Iris pigment epithelial cell (primary cell): ENCODE measurements around the gene ACTR1B.
"Not testable (repeated sequence)": the region's sequence is repeated elsewhere in the genome, so short reads cannot be mapped to it uniquely, and the experiment has no call there.

ENCODE experiments used
- DNase-seq: peaks from one replicate; pipeline ENCODE4 v3.0.0-alpha.2; 2011; ENCODE audit warnings: low read depth

ACTR1B gene

GRCh38 chr2:97688062-97688827 lies 24.4 kb upstream of the ACTR1B start:
- DNase-seq = peak; percentile 16

- not testable (repeated sequence) for DNase-seq
These were observed 23.4 kb upstream of the ACTR1B start for GRCh38 chr2:97687235-97687634.

- DNase-seq = no peak
These were observed 14.5 kb upstream of the ACTR1B start for GRCh38 chr2:97678298-97678697.

GRCh38 chr2:97677480-97677879 lies 13.6 kb upstream of the ACTR1B start:
- no peak for DNase-seq

- no peak for DNase-seq
These were observed 12.8 kb upstream of the ACTR1B start for GRCh38 chr2:97676620-97677019.

- DNase-seq = no peak
These were observed 11.7 kb upstream of the ACTR1B start for GRCh38 chr2:97675430-97676113.

GRCh38 chr2:97673915-97674283 lies 10.1 kb upstream of the ACTR1B start:
- DNase-seq = no peak

- peak; percentile 31 for DNase-seq
These were observed 9.5 kb upstream of the ACTR1B start for GRCh38 chr2:97673182-97673914.

- DNase-seq = peak; percentile 42
These were observed 8.8 kb upstream of the ACTR1B start for GRCh38 chr2:97672606-97673140.

GRCh38 chr2:97671526-97671925 lies 7.7 kb upstream of the ACTR1B start:
- no peak for DNase-seq

GRCh38 chr2:97670471-97670870 lies 6.6 kb upstream of the ACTR1B start:
- DNase-seq = no peak

GRCh38 chr2:97669448-97669847 lies 5.6 kb upstream of the ACTR1B start, which contains the start of gene C2orf92:
TSS of gene C2orf92 (plus strand) at chr2:97669713. CDS start at chr2:97669789, 76 bp downstream.
- DNase-seq = no peak

GRCh38 chr2:97664636-97664970 lies 759 bp upstream of the ACTR1B start:
- DNase-seq = peak; percentile 12

- DNase-seq = no peak
These were observed 250 bp downstream of the ACTR1B start for GRCh38 chr2:97663626-97663961.

GRCh38 chr2:97662895-97663625 lies 784 bp downstream of the ACTR1B start:
- DNase-seq = peak; percentile 85

- DNase-seq = no peak
These were observed 1.4 kb downstream of the ACTR1B start for GRCh38 chr2:97662386-97662894.

- no peak for DNase-seq
These were observed 1.9 kb downstream of the ACTR1B start for GRCh38 chr2:97661927-97662326.

GRCh38 chr2:97660775-97661389 lies 3.0 kb downstream of the ACTR1B start:
- DNase-seq = peak; percentile 60

GRCh38 chr2:97660044-97660774 lies 3.6 kb downstream of the ACTR1B start:
- DNase-seq = no peak

- no peak for DNase-seq
These were observed 4.4 kb downstream of the ACTR1B start for GRCh38 chr2:97659256-97660043.
